NCI-H1105 (cell line): ENCODE measurements around the gene AP5Z1.
"Not testable (repeated sequence)": the region's sequence is repeated elsewhere in the genome, so short reads cannot be mapped to it uniquely, and the experiment has no call there.

Experiments used
- DNase-seq: peaks from one replicate; lab custom pipeline; 2025; lab: John Stamatoyannopoulos, UW

The AP5Z1 gene

DNA sequence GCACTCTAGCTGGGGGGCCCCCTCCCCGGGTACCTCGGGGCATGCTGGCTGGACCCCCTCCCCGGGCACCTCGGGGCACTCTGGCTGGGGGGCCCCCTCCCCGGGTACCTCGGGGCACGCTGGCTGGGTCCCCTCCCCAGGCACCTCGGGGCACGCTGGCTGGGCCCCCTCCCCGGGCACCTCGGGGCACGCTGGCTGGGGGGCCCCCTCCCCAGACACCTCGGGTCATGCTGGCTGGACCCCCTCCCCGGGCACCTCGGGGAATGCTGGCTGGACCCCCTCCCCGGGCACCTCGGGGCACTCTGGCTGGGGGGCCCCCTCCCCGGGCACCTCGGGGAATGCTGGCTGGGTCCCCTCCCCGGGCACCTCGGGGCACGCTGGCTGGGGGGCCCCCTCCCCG, 27.2 kb downstream of the AP5Z1 start:
- DNase-seq, result not testable (repeated sequence)

GRCh38 chr7:4803397-4804241, 28.2 kb downstream of the AP5Z1 start:
- no peak for DNase-seq

DNA sequence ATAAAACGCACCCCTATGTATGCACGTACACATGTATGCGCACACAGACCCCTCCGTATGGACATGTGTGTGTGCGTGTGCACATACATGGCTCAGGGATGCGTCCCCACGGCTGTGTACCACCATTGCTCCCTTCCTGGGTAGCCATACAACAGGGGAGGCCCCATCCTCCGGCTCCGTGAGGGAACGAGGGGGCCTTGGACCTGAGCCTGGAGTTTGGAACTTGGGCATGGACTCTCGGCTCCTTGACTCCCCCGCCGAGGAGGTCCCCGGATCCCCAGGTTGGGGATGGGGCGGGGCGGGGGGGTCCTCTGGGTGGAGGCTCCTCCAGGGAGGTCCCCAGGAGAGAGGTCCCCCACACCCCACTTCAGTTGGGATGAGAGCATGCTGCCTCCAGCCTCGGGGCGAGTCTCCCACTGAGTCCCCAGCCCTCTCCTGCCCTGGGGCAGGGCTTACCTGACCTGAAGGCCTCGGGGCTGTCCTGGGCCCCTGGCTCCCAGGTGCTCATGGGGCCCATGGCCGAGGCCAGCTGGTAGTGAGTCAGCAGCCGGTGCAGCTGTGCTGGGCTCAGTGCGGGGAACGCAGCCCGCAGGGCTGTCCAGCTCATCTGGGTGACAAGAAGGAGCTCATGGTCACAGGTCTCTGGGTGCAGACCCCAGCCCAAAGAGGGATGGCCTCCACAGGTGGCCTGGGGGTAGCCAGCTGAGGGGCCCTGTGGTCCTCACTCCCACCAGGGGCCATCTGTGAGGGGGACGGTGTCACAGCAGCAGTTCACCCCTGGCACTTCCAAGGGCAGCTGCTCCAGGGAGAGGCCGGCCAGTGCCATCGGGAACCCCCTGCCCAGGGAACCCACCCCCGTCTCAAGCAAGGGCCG, 29.9 kb downstream of the AP5Z1 start:
- DNase-seq, result no peak

DNA sequence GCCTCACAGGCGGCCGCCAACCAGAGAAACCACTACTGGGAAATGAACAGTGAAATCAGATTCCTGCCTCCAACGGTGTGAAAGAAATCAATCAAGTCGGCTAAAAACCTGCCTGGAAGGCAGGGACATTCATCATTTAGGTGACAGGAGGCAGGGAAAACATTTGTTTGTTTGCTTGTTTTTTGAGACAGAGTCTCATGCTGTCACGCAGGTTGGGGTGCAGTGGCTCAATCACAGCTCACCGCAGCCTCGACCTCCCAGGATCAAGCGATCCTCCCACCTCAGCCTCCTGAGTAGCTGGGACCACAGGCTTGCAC, 30.5 kb downstream of the AP5Z1 start:
- no peak for DNase-seq

DNA sequence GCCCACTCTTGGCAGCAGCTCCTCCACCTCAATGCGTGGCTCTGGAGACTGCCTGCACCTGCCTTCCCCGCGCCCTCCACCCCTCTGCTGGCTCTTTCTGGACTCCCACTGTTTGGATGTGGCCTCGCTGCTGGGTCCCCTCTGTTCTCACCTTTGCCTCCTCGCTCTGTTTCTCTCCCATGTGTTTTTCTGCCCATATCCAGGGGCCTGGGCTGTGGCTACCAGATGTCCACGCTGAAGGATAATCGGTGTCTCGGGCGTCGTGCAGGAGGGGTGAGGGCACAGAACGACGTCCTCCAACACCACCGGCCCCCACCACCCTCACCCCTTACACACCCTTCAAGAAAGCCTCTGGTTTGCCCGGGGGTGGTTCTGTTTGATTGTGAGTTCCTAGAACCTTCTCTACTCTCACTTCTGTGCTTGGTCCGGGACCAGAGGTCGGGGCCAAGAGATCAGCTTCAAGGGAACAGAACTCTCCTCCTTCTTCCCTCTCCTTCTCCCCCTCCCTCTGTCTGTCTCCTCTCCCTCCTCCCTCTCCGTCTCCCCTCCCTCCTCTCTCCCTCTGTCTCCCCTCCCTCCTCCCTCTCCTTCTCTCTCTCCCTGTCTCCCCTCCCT, 31.7 kb downstream of the AP5Z1 start:
- DNase-seq, result no peak

DNA sequence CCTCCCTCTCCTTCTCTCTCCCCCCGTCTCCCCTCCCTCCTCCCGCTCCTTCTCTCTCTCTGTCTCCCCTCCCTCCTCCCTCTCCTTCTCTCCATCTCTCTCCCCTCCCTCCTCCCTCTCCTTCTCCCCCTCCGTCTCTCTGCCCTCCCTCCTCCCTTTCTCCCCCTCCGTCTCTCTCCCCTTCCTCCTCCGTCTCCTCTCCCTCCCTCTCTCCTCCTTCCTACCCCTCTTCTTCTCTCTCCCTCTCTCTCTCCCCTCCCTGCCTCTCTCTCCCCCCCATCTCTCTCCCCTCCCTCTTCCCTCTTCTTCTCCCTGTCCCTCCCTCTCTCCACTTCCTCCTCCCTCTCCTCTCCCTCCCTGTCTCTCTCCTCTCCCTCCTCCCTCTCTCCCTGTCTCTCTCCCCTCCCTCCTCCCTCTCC, 32.2 kb downstream of the AP5Z1 start:
- no peak for DNase-seq

DNA sequence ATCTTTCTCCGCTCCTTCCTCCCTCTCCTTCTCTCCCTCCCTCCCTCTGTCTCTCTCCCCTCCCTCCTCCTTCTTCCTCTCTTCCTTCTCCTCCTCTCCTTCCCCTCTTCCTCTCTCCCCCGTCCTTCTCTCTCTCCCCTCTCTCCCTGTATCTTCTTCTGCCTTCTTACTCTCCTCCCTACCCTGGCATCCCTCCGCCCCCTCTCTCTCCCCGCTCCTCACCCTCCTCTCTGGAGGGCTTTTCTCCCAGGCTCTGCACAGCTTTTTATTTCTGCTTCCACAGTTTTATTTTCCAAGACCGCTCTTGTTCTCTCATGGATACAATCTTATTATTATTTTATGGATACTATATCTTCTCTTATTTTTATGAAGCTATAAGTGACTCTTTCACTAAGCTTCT, 32.6 kb downstream of the AP5Z1 start:
- DNase-seq, result no peak

GRCh38 chr7:4808565-4808964, 33.1 kb downstream of the AP5Z1 start:
- DNase-seq, result no peak

DNA sequence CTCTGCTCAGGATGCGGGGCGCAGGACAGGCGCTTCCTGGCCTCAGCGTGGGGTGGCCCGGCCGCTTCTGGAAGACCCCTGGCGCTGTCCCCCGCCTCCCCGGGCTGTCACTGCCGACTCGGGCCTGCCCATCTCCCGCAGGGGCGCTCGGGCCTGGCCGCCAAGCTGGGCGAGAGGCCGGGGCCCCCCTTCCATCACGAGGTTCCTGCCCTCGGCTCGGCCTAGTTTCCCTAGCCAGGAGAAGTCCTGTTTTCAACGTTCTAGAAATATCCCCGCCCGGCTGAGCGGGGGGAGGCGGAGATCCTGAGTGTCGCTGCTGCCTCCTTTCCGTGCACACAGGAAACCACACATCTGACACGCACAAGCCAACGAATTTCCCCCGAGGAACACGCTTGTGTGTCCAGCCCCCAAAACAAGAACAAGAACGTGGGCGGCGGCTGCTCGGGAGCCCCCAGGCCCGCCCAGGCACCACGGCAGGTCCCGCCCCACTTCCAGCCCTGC, 33.7 kb downstream of the AP5Z1 start:
- DNase-seq, result no peak

GRCh38 chr7:4809666-4810065, 34.2 kb downstream of the AP5Z1 start:
- DNase-seq, result no peak

GRCh38 chr7:4814433-4814832, 39.0 kb downstream of the AP5Z1 start:
- DNase-seq, result no peak

- no peak for DNase-seq
Measured at GRCh38 chr7:4815121-4815520, 39.7 kb downstream of the AP5Z1 start.

DNA sequence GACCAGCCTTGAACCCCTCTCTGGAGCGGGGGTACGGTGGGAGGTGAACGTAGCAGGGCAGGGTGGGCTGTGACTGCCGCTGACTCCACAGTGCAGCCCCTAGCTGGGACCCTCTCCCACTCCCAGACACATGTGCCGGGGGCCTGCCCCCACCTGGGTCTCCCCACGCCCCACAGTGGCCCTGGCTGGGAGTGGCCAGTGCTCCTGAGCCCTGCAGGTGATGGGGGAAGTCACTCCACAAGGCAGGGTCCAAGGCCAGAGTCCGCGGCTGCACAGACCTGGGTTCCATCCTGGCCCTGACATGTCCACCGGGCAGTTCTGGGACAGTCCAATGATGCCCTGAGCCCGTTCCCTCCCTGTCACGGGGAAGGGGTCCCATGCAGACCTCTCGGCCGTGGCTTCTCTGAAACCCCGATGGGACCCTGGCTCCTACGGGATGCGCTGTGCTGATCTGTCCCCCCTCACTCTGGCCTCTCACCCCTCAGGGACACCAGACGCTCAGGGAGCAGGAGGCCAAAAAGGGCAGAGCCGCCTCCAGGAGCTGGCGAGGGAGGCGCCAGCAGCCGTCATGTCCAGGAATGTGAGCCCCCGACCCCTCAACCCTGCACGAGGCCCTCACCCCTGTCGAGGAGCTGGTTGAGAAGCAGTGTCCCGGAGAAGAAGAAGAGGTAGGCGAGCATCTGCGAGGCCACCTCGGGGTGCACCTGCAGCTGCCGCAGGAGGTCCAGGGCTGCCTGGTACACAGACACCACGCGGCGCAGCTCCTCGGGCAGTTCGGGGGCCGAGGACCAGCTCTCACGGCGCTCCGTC, 40.4 kb downstream of the AP5Z1 start:
- no peak for DNase-seq

DNA sequence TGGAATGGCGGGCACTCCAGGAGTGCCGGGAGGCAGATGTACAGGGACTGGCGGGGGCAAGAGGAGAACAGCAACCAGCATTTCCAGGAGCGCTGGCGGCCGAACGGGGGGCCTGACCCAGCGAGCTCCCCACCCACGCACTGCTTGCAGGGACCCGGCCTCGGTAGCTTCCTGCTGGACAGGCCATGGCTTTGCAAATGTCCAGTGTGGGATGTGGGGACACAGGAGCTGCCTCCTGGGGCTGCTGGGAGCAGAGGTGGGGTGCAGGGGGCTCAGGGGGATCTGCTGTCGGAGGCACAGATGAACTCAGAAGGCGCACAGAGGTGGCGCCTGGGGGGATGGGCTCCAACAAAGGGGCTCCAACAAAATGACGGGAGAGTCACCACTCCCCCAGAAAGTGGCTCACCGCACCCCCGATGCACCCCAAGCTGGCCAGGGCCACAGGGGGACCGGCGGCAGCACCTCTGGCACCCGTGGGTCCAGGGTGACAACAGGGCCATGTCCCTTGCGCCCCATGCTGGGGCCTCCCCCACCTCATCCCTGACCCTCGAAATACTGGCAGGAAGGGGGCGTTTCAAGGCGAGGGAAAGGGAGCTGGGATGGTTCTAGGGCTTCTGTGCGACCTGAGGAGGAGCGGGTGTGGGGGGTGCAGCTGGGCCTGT, 41.1 kb downstream of the AP5Z1 start:
- no peak for DNase-seq

DNA sequence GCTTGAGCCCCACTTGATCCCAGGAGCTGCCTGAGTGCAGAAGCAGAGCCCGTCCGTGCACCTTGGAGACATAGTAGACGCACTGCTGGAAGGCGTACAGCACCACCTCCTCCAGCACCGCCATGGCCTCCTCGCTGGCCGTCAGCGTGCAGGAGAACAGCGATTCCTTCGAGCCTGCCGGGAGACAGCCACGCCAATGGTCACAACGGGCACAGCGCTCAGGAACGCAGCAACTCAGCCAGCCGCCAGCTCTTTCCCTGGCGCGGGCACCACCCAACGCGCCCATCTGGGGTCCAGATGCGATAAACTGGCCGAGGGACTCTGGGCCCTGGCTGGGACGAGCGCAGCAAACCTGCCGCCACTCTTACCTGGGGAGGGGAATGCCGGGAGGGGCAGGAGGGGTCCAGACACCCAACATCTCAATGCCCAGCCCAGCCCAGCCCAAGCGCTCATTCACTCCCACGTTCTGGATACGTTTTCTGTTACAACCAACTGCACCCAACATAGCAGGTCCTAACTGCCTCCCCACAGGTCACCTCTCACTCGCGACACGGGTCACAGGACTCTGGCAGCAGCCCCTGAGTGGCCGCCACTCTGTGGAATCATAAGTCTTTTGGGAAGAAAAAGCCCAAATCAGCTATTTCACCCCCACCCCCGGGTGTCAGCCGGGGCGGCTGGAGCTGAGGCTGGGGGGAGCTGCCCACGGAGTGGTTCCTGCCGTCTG, 41.9 kb downstream of the AP5Z1 start:
- DNase-seq, result no peak

- DNase-seq, result no peak
Measured at GRCh38 chr7:4818000-4818794, 42.8 kb downstream of the AP5Z1 start.

DNA sequence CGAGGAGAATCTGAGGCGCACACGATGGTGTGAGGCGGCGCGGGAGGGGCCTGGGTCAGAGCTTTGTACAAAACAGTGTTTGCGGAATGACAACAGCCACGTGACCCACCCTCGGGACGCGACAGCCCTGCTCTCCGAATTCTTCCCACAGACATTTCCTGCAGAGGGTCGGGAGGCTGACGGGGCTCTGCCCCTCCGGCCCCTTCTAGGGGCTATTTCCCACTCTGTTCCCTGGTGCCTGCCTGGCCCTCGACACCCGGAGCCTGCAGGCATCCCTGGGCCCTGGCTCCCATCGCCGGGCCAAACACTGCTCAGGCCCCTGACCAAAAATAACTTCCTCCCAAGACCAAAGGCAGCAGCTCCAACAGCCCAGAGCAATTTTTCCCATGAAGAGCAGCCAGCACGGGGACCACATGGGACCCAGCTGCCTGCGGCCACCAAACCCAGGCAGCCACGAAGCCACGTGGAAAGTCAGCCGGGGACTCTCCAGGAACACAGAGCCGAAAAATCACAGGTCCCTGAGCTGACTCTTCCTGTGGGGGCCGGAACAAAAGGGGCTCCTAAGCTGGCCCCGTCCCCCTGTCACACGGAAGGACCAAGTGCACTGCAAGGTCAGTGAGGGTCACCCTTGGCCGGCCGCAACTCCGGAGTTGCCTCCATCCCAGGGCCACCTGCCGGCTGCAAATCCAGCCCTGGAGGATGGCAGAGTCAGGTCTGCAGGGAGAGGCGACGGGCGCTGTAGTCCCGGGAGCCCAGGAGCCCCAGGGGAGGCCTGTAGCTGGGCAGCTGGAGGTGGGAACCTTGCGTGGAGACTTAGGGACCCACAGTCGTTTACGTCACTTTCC, 44.4 kb downstream of the AP5Z1 start:
- DNase-seq, result no peak

- no peak for DNase-seq
Measured at GRCh38 chr7:4820405-4820966, 45.1 kb downstream of the AP5Z1 start.
